ENCODE measurements around the gene TMCC1.

TMCC1 gene

GRCh38 chr3:129602309-129602708 is 291.2 kb downstream of the TMCC1 start:
- Histone ChIP-seq H3F3A (ENCODE audit: low read depth) (no peaks in the 10 kb centered on the region), H3K9me3 (ENCODE audit: insufficient read depth, low read depth, low read length) (no peaks in the 10 kb centered on the region), H3K4me2 (ENCODE audit: low read depth, low read length, poor library complexity, severe bottlenecking) (peak overlapping the region; percentile 95), H4K20me1 (ENCODE audit: insufficient read depth, low read length, poor library complexity, severe bottlenecking) (peaks cover 36% of the 10 kb centered on the region), H3K9me2 (replicated peaks; ENCODE audit: low read depth, low read length) (no peaks in the 10 kb centered on the region), H3K79me2 (ENCODE audit: insufficient read depth, low read length) (peaks cover 89% of the 10 kb centered on the region), H3K27me3 (ENCODE audit: insufficient read depth, low read length, poor library complexity, severe bottlenecking) (no peaks in the 10 kb centered on the region), H3K4me3 (ENCODE audit: low read length, poor library complexity, severe bottlenecking) (peak overlapping the region; percentile 78), H3K9ac (ENCODE audit: low read depth, low read length, poor library complexity, severe bottlenecking) (peak overlapping the region; percentile 72), H3K4me1 (ENCODE audit: insufficient read depth, low read length, poor library complexity, severe bottlenecking) (peaks cover 77% of the 10 kb centered on the region), H3K36me3 (ENCODE audit: insufficient read depth, low read length) (no peaks in the 10 kb centered on the region), H2AFZ (ENCODE audit: low read length) (no peak overlapping the region)
- TF ChIP-seq CTCF (conservative IDR thresholded peaks at IDR 0.05; ENCODE audit: low read length) (no peak), EZH2phosphoT487 (IDR thresholded peaks at IDR 0.05; ENCODE audit: borderline replicate concordance) (no peak)

- Histone ChIP-seq H3K4me1 (ENCODE audit: insufficient read depth, low read length, poor library complexity, severe bottlenecking) (peaks cover 79% of the 10 kb centered on the region), H3K27me3 (ENCODE audit: insufficient read depth, low read length, poor library complexity, severe bottlenecking) (no peaks in the 10 kb centered on the region), H3K9ac (ENCODE audit: low read depth, low read length, poor library complexity, severe bottlenecking) (peak overlapping the region; percentile 72)
These were observed 291.8 kb downstream of the TMCC1 start for GRCh38 chr3:129601713-129602112.

GRCh38 chr3:129600348-129600747 is 293.2 kb downstream of the TMCC1 start:
- H3K27me3 ChIP-seq (ENCODE audit: insufficient read depth, low read length, poor library complexity, severe bottlenecking), result no peaks in the 10 kb centered on the region
- no peaks in the 10 kb centered on the region for H3K9me2 ChIP-seq (replicated peaks; ENCODE audit: low read depth, low read length)
- no peaks in the 10 kb centered on the region for H3K36me3 ChIP-seq (ENCODE audit: insufficient read depth, low read length)
- TF ChIP-seq CTCF (conservative IDR thresholded peaks at IDR 0.05; ENCODE audit: low read length), result no peak
- no peak for TF ChIP-seq EZH2phosphoT487 (IDR thresholded peaks at IDR 0.05; ENCODE audit: borderline replicate concordance)
- peaks cover 91% of the 10 kb centered on the region for H3K4me1 ChIP-seq (ENCODE audit: insufficient read depth, low read length, poor library complexity, severe bottlenecking)
- H3K79me2 ChIP-seq (ENCODE audit: insufficient read depth, low read length), result peaks cover 100% of the 10 kb centered on the region
- peak overlapping the region; percentile 72 for H3K9ac ChIP-seq (ENCODE audit: low read depth, low read length, poor library complexity, severe bottlenecking)
- H4K20me1 ChIP-seq (ENCODE audit: insufficient read depth, low read length, poor library complexity, severe bottlenecking), result peaks cover 34% of the 10 kb centered on the region
- H3F3A ChIP-seq (ENCODE audit: low read depth), result no peaks in the 10 kb centered on the region
- peak overlapping the region; percentile 78 for H3K4me3 ChIP-seq (ENCODE audit: low read length, poor library complexity, severe bottlenecking)
- H2AFZ ChIP-seq (ENCODE audit: low read length), result no peak overlapping the region
- H3K9me3 ChIP-seq (ENCODE audit: insufficient read depth, low read depth, low read length), result no peaks in the 10 kb centered on the region
- peak overlapping the region; percentile 95 for H3K4me2 ChIP-seq (ENCODE audit: low read depth, low read length, poor library complexity, severe bottlenecking)

More at GRCh38 chr3:129601713-129602112, 291.8 kb downstream of the TMCC1 start:
- Histone ChIP-seq H3K4me3 (ENCODE audit: low read length, poor library complexity, severe bottlenecking) (peak overlapping the region; percentile 78), H3K79me2 (ENCODE audit: insufficient read depth, low read length) (peaks cover 95% of the 10 kb centered on the region), H3K4me2 (ENCODE audit: low read depth, low read length, poor library complexity, severe bottlenecking) (peak overlapping the region; percentile 95), H4K20me1 (ENCODE audit: insufficient read depth, low read length, poor library complexity, severe bottlenecking) (peaks cover 36% of the 10 kb centered on the region), H3K9me2 (replicated peaks; ENCODE audit: low read depth, low read length) (no peaks in the 10 kb centered on the region), H2AFZ (ENCODE audit: low read length) (no peak overlapping the region), H3F3A (ENCODE audit: low read depth) (no peaks in the 10 kb centered on the region), H3K9me3 (ENCODE audit: insufficient read depth, low read depth, low read length) (no peaks in the 10 kb centered on the region), H3K36me3 (ENCODE audit: insufficient read depth, low read length) (no peaks in the 10 kb centered on the region)
- TF ChIP-seq CTCF (conservative IDR thresholded peaks at IDR 0.05; ENCODE audit: low read length) (no peak), EZH2phosphoT487 (IDR thresholded peaks at IDR 0.05; ENCODE audit: borderline replicate concordance) (no peak)
